MG63 (cell line): Measurements from ENCODE around the gene CDH15. TPM values are rescaled to one million over a fixed set of nuclear protein-coding genes. Genes with fewer than 3 reads are reported as not detected.
"Not testable (repeated sequence)": the region's sequence is repeated elsewhere in the genome, so short reads cannot be mapped to it uniquely, and the experiment has no call there.

ENCODE experiments used
- DNase-seq: peaks from one replicate; pipeline ENCODE4 v3.0.0-alpha.2; 2020
- H3K27me3 ChIP-seq: fragments of 250-450 bp; sonication (Bioruptor Pico); 2 replicates; pipeline ENCODE4 v1.5.1; 2020; ENCODE audit warnings: mild to moderate bottlenecking, moderate library complexity
- H3K36me3 ChIP-seq: fragments of 250-450 bp; sonication (Bioruptor Pico); 2 replicates; pipeline ENCODE4 v1.5.1; 2020; ENCODE audit warnings: mild to moderate bottlenecking, moderate library complexity
- H3K4me3 ChIP-seq: fragments of 250-450 bp; sonication (Bioruptor Pico); 2 replicates; pipeline ENCODE4 v1.5.1; 2020; ENCODE audit warnings: mild to moderate bottlenecking, moderate library complexity
- H3K9me3 ChIP-seq: fragments of 250-450 bp; sonication (Bioruptor Pico); 2 replicates; pipeline ENCODE4 v1.5.1; 2020; ENCODE audit warnings: mild to moderate bottlenecking, moderate library complexity
- total RNA-seq: library from RNA; depleted of rRNA; stranded (reverse); fragments of >200 nt; shearing (Covaris generic); gene quantifications from 2 replicates; pipeline ENCODE4 v1.2.3, GENCODE V29; 2014; ENCODE audit warnings: low replicate concordance

Gene CDH15
- total RNA-seq, 1 experiment from 2014 or later: 4.4 TPM

DNA sequence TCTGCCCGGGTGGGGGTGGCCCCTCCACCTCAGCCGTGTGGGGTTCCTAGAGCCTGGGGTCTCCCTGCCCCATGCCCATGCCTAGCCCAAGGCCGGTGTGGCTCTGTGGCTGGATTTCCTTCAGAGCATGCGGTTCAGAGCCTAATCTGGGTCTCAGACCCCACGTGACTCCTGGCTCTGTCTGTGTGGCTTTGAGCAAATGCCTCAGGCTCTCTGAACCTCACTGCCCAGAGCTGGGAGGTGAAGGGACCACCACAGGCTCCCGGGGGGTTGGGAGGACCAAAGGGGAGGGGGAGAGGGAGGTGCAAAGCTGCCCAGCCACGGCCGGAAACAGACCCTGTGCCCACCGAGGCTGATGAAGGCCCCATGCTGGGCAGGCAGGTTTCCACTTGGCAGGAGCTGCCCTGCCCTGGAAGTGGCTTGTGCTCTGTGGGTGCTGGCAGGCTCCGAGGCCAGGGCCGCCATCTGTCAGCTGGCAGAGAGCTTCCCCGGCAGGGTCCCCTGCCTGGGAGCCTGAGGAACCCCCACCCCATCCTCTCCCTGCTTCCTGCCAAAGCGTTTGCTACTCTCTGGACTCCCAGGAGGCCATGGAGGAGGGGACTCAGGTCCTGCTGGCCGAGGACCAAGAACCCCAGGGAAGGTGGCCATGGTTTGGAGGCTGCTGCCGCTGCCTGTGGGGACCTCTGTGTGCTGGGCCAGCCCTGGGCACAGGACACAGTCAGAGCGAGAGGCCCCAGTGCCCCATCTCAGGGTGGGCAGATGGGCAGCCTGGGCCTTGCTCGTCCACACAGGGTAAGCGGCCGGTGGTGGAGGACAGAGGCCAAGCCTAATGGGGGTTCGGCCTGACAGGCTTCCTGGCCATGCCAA lies 4.0 kb downstream of the CDH15 start:
- DNase-seq: peak; percentile 69
- H3K4me3 ChIP-seq: no peak overlapping the region

GRCh38 chr16:89176147-89176690 lies 4.7 kb downstream of the CDH15 start:
- H3K9me3 ChIP-seq: no peaks in the 10 kb centered on the region
- H3K27me3 ChIP-seq: no peaks in the 10 kb centered on the region

More for the DNA sequence above, 4.0 kb downstream of the CDH15 start:
- Histone ChIP-seq H3K36me3 (no peaks in the 10 kb centered on the region), H3K27me3 (no peaks in the 10 kb centered on the region), H3K9me3 (no peaks in the 10 kb centered on the region)

DNA sequence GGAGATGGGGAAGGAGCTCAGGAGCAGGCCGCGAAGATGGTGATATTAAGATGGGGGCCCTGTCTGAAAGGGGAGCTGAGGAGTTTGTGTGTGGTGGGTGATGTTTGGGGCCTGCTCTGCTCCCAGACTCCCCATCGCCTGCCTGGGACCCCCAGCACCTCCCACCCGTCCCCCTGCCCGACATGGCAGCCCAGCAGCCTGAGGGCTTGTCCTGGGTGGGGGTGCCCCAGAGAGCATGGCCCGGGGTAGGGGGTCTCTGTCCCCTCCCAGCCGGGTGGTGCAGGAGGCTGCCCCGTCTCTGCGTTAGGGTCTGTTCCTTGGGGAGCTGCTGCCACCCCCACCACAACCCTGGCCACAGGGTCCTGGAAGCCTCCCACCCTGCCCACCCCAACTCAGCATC lies 5.2 kb downstream of the CDH15 start:
- H3K4me3 ChIP-seq: no peak overlapping the region
- no peak for DNase-seq
- no peaks in the 10 kb centered on the region for H3K36me3 ChIP-seq
- H3K9me3 ChIP-seq: no peaks in the 10 kb centered on the region
- no peaks in the 10 kb centered on the region for H3K27me3 ChIP-seq

More at GRCh38 chr16:89176147-89176690, 4.7 kb downstream of the CDH15 start:
- Histone ChIP-seq H3K36me3 (no peaks in the 10 kb centered on the region), H3K4me3 (no peak overlapping the region)
- no peak for DNase-seq

GRCh38 chr16:89177501-89177900 lies 6.0 kb downstream of the CDH15 start:
- Histone ChIP-seq H3K36me3 (no peaks in the 10 kb centered on the region), H3K4me3 (no peak overlapping the region), H3K9me3 (no peaks in the 10 kb centered on the region), H3K27me3 (no peaks in the 10 kb centered on the region)
- no peak for DNase-seq

GRCh38 chr16:89178453-89179147 lies 7.1 kb downstream of the CDH15 start:
- DNase-seq: no peak
- H3K9me3 ChIP-seq: no peaks in the 10 kb centered on the region
- H3K36me3 ChIP-seq: no peaks in the 10 kb centered on the region
- no peaks in the 10 kb centered on the region for H3K27me3 ChIP-seq
- no peak overlapping the region for H3K4me3 ChIP-seq

DNA sequence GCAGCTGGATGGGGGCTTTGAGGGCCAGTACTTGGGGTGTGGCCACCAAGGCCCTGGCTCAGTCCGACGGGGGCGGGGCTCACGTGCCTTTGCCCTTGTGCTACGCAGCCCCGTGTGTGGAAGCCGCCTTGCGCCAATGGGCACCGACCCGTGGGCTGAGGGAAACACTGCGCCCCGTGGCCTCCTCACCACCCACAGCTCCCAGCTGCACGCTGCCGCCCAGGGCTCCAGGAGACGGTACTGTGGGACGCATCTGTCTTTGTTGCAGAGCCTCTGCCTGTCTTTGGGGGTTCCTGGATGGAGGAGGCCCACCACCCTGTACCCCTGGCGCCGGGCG lies 7.6 kb downstream of the CDH15 start:
- DNase-seq: no peak
- Histone ChIP-seq H3K36me3 (no peaks in the 10 kb centered on the region), H3K27me3 (no peaks in the 10 kb centered on the region), H3K4me3 (no peak overlapping the region), H3K9me3 (no peaks in the 10 kb centered on the region)

- DNase-seq: no peak
- Histone ChIP-seq H3K4me3 (no peak overlapping the region), H3K36me3 (no peaks in the 10 kb centered on the region), H3K9me3 (no peaks in the 10 kb centered on the region), H3K27me3 (no peaks in the 10 kb centered on the region)
Observed at GRCh38 chr16:89179656-89180315, 8.2 kb downstream of the CDH15 start.

DNA sequence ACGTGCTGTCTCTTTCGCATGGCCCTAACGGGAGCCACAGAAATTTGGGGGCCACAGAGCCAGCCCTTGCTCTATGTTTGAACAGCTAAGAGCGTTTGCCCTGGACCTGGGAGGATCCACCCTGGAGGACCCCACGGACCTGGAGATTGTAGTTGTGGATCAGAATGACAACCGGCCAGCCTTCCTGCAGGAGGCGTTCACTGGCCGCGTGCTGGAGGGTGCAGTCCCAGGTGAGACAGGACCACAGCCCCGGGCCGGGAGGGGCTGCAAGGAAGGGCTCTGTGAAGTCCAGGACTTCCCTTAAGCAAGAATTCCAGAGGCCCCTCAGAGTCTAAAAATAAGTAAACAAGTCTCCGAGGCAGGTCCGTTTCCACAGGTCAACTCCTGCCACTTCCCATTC lies 11.9 kb downstream of the CDH15 start:
- Histone ChIP-seq H3K27me3 (no peaks in the 10 kb centered on the region), H3K36me3 (no peaks in the 10 kb centered on the region), H3K9me3 (no peaks in the 10 kb centered on the region), H3K4me3 (no peak overlapping the region)
- no peak for DNase-seq

- Histone ChIP-seq H3K4me3 (no peak overlapping the region), H3K36me3 (no peaks in the 10 kb centered on the region), H3K27me3 (no peaks in the 10 kb centered on the region), H3K9me3 (no peaks in the 10 kb centered on the region)
- DNase-seq: no peak
Observed at GRCh38 chr16:89183975-89184676, 12.6 kb downstream of the CDH15 start.

- DNase-seq: no peak
- no peaks in the 10 kb centered on the region for H3K27me3 ChIP-seq
- no peak overlapping the region for H3K4me3 ChIP-seq
- no peaks in the 10 kb centered on the region for H3K9me3 ChIP-seq
- no peaks in the 10 kb centered on the region for H3K36me3 ChIP-seq
Observed at GRCh38 chr16:89184677-89184932, 13.1 kb downstream of the CDH15 start.

- no peak overlapping the region for H3K4me3 ChIP-seq
- H3K27me3 ChIP-seq: no peaks in the 10 kb centered on the region
- H3K9me3 ChIP-seq: no peaks in the 10 kb centered on the region
- DNase-seq: no peak
- H3K36me3 ChIP-seq: no peaks in the 10 kb centered on the region
Observed at GRCh38 chr16:89184933-89185794, 13.6 kb downstream of the CDH15 start.

GRCh38 chr16:89185887-89186592 lies 14.5 kb downstream of the CDH15 start:
- not testable (repeated sequence) for DNase-seq, H3K4me3 ChIP-seq, H3K9me3 ChIP-seq, H3K27me3 ChIP-seq, H3K36me3 ChIP-seq

GRCh38 chr16:89186593-89187031 lies 15.1 kb downstream of the CDH15 start:
- not testable (repeated sequence) for H3K36me3 ChIP-seq, H3K4me3 ChIP-seq, DNase-seq, H3K27me3 ChIP-seq, H3K9me3 ChIP-seq

GRCh38 chr16:89187032-89187769 lies 15.7 kb downstream of the CDH15 start:
- H3K4me3 ChIP-seq: no peak overlapping the region
- no peak for DNase-seq
- no peaks in the 10 kb centered on the region for H3K36me3 ChIP-seq
- H3K9me3 ChIP-seq: no peaks in the 10 kb centered on the region
- H3K27me3 ChIP-seq: no peaks in the 10 kb centered on the region

DNA sequence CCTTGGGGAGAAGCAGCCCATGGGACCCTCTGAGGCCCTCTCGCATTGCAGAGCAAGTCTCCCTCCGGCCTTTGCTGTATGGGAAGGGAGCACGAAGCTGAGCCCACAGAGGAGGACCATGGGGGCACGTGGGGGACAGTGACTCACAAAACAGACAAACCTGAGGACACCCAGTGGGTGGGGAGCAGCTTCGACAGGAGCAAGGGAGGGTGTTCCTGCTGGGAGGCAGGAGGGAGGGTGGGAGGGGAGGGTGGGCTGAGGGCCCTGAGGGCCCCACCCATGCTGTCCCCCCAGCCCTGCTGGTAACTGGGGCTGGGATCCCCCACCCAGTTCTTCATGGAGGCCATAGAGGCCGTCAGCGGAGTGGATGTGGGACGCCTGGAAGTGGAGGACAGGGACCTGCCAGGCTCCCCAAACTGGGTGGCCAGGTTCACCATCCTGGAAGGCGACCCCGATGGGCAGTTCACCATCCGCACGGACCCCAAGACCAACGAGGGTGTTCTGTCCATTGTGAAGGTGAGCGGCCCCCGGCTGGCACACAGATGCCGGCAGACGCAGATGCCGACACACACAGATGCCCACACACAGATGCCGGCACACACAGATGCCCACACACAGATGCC lies 16.3 kb downstream of the CDH15 start:
- no peak for DNase-seq
- H3K9me3 ChIP-seq: no peaks in the 10 kb centered on the region
- H3K4me3 ChIP-seq: no peak overlapping the region
- no peaks in the 10 kb centered on the region for H3K27me3 ChIP-seq
- H3K36me3 ChIP-seq: no peaks in the 10 kb centered on the region
